Colonic mucosa (tissue), 4 donors: Measurements from ENCODE around the gene SNX10. TPM values are rescaled to one million over a fixed set of nuclear protein-coding genes. Genes with fewer than 3 reads are reported as not detected.

Experiments
- DNase-seq: peaks from one replicate; pipeline ENCODE4 v3.0.0-alpha.2; 2020
- H3K27ac ChIP-seq: fragments of 200-600 bp; one replicate; pipeline ENCODE4 v1.8.0; 2021
- H3K27me3 ChIP-seq: fragments of 200-600 bp; one replicate; pipeline ENCODE4 v1.8.0; 2021
- H3K36me3 ChIP-seq: fragments of 200-600 bp; one replicate; pipeline ENCODE4 v1.8.0; 2021
- H3K4me1 ChIP-seq: fragments of 200-600 bp; one replicate; pipeline ENCODE4 v1.8.0; 2021; ENCODE audit warnings: mild to moderate bottlenecking
- H3K4me3 ChIP-seq: fragments of 200-600 bp; one replicate; pipeline ENCODE4 v1.8.0; 2021
- H3K9ac ChIP-seq, 2 donors: one replicate each; pipeline ENCODE4 v1.7.0; 2013; ENCODE audit warnings: control low read depth in 2 of 2, low read depth in 2 of 2, low read length in 2 of 2
- H3K9me3 ChIP-seq: fragments of 200-600 bp; one replicate; pipeline ENCODE4 v1.8.0; 2021
- intact Hi-C: fragments of 100-400 bp; cut with DNase I; formaldehyde crosslinking; loops from one replicate; pipeline ENCODE4 v1.14.1; 2022
- total RNA-seq, 2 donors: library from RNA; stranded (reverse); fragmentation: NEBNext Ultra II Directional in 1 of 2; extraction: Animal tissue kit (Norgen Biotek cat#: 25700) in 1 of 2; gene quantifications; one replicate each; pipeline ENCODE4 v1.2.1, GENCODE V29; 2021
- TF ChIP-seq, protein P1 (sequence below): fragments of 200-600 bp; IDR thresholded peaks from one replicate; pipeline ENCODE4 v1.8.0; 2022; ENCODE audit warnings: antibody characterized with exemption, mild to moderate bottlenecking
- donor health status: healthy.
- donor health status: DM: no; HTN: no; CAD: no.
- donor health status: DM: no; HTN: no; CAD: no.

The SNX10 gene
- total RNA-seq, 2 donors from 2014 or later, result 3.1 to 4.9 TPM

DNA sequence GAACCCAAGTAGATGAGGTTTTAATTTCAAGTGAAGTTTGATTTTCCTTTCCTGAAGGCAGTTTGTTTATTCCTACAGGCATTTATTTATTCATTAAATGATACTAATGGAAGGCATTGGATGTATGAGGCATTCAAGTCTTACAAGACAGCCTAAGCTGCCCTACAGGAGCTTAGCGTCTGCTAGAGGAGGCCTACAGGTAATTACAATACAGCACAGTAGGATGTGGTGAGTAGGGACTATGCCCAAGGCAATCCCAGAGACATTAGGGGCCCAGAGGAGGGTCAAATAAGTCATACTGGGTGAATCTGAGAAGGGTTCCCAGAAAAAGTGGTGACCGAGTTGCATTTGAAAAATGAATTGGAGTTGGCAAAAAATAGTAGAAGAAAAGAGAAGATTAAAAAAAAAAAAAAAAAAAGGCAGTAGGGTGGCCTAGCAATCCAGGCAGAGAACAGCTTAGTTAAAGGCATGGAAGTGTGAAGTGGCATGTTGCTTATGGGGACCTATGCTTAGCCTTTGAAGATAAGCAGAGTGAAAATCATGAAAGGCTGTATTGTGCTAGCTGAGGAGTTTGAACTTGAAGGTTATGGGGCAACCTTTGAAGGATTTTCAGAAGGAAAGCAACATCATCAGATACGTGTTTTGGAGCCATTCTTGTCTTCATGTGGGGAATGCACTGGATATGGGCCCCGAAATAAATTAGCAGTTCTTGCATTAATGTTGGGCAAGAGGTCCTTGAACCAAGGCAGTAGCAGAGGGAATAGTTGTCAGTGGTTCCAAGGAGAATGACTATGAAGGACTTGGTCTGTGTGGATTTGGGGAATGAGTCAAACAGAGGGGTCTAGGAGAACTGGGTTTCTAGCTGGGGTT is 65.5 kb downstream of the SNX10 start:
- TF ChIP-seq, protein P1, sequence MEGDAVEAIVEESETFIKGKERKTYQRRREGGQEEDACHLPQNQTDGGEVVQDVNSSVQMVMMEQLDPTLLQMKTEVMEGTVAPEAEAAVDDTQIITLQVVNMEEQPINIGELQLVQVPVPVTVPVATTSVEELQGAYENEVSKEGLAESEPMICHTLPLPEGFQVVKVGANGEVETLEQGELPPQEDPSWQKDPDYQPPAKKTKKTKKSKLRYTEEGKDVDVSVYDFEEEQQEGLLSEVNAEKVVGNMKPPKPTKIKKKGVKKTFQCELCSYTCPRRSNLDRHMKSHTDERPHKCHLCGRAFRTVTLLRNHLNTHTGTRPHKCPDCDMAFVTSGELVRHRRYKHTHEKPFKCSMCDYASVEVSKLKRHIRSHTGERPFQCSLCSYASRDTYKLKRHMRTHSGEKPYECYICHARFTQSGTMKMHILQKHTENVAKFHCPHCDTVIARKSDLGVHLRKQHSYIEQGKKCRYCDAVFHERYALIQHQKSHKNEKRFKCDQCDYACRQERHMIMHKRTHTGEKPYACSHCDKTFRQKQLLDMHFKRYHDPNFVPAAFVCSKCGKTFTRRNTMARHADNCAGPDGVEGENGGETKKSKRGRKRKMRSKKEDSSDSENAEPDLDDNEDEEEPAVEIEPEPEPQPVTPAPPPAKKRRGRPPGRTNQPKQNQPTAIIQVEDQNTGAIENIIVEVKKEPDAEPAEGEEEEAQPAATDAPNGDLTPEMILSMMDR, result no peak
- no peak for DNase-seq
- intact Hi-C loops, result no loop called here

DNA sequence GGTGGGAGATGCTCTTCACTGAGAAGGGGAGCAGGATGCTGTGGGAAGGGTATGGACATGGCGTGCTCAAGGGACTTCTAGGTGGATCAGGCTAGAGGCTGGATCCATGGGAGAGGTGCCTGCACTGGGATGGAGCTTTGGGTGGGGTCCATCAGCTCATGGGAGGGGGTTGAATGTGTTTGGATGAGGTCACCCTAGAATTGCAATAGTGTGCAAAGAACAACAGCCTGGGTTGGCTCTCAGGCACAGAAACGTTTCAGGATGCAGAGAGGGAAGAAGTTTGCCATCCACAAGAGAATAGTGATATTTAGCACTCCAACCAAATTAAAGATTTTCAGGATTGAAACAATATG is 66.1 kb downstream of the SNX10 start:
- intact Hi-C loops, result no loop called here
- Histone ChIP-seq H3K9me3 (no peaks in the 10 kb centered on the region), H3K27me3 (no peaks in the 10 kb centered on the region), H3K9ac (no peak overlapping the region), H3K27ac (no peak overlapping the region), H3K4me3 (no peak overlapping the region), H3K4me1 (no peaks in the 10 kb centered on the region), H3K36me3 (no peaks in the 10 kb centered on the region)
- TF ChIP-seq, protein P1, result no peak
- DNase-seq, result no peak

More for the DNA sequence above, 65.5 kb downstream of the SNX10 start:
- Histone ChIP-seq H3K4me1 (no peaks in the 10 kb centered on the region), H3K9ac (no peak overlapping the region), H3K27me3 (no peaks in the 10 kb centered on the region), H3K9me3 (no peaks in the 10 kb centered on the region), H3K27ac (no peak overlapping the region), H3K4me3 (no peak overlapping the region), H3K36me3 (no peaks in the 10 kb centered on the region)

DNA sequence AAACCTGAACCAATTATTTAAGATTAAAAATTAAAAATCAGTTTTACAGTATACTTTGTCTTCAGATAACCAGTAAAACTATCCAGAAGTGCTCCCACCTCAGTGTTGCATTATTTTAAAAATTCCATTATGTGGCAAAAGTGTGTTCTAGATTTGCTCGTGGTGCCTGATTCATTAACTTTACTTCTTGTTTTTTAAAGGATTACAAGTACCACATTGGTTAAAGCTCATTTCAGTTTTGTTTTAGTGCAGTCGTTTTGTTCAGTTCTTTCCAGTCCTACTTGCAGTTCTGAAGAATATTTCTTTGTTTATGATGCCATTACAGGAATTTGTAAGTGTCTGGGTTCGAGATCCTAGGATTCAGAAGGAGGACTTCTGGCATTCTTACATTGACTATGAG is 69.0 kb downstream of the SNX10 start:
- Histone ChIP-seq H3K27ac (no peak overlapping the region), H3K9me3 (no peaks in the 10 kb centered on the region), H3K4me3 (no peak overlapping the region), H3K27me3 (no peaks in the 10 kb centered on the region), H3K36me3 (no peaks in the 10 kb centered on the region), H3K9ac (no peak overlapping the region), H3K4me1 (no peaks in the 10 kb centered on the region)
- TF ChIP-seq, protein P1, result no peak
- DNase-seq, result no peak
- intact Hi-C loops, result loop anchor here (5.0 to 10.0 kb wide), 3 partner anchors 76 to 468 kb away; no protein-coding TSS in a partner anchor

DNA sequence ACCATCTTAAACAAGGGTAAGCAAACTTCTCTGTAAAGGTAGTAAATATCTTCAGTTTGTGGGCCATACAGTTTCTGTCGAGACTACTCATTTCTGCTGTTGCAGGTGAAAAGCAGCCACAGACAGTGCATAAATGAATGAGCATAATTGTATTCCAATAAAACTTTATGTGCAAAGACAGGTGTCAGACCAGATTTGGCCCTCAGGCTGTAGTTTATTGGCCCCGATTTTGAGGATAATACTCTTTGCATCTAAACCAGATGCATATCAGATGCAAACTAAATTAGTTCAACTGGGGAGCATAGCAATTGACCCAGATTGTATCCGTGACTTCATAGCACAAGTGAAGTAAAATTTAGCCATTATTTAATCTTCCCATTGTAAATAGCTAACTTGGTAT is 70.0 kb downstream of the SNX10 start:
- Histone ChIP-seq H3K36me3 (no peaks in the 10 kb centered on the region), H3K9ac (no peak overlapping the region), H3K27me3 (no peaks in the 10 kb centered on the region), H3K4me1 (no peaks in the 10 kb centered on the region), H3K4me3 (no peak overlapping the region), H3K27ac (no peak overlapping the region), H3K9me3 (no peaks in the 10 kb centered on the region)
- intact Hi-C loops, result loop anchor here (5.0 to 10.0 kb wide), 3 partner anchors 77 to 469 kb away; no protein-coding TSS in a partner anchor
- no peak for DNase-seq
- TF ChIP-seq, protein P1, result no peak

DNA sequence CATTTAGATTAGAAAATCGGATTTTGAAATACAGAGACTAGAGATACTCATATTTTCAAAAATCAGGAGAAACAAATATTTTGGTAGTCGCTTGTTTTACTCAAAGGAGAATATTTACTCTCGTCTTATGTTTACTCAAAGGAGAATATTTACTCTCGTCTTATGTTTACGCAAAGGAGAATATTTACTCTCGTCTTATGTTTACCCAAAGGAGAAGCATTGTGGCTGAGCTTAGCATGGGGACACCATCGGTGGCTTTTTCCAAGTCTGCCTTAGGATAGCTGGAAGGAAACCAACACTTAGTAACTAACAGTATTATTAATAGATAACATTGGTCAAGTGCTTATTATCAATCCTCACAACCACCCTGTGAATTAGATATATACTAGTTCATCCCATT is 71.8 kb downstream of the SNX10 start:
- intact Hi-C loops, result loop anchor here (5.0 to 10.0 kb wide), 3 partner anchors 79 to 471 kb away; no protein-coding TSS in a partner anchor
- no peak for DNase-seq
- H3K36me3 ChIP-seq, result no peaks in the 10 kb centered on the region
- H3K27ac ChIP-seq, result no peak overlapping the region
- TF ChIP-seq, protein P1, result no peak
- no peak overlapping the region for H3K9ac ChIP-seq
- H3K9me3 ChIP-seq, result no peaks in the 10 kb centered on the region
- H3K4me3 ChIP-seq, result no peak overlapping the region
- no peaks in the 10 kb centered on the region for H3K4me1 ChIP-seq
- H3K27me3 ChIP-seq, result no peaks in the 10 kb centered on the region
